ENCODE results near the gene EGLN3.

- TF ChIP-seq CTCF (IDR thresholded peaks at IDR 0.05; ENCODE audit: low read depth, low read length) (no peak), EZH2phosphoT487 (IDR thresholded peaks at IDR 0.05; ENCODE audit: low read depth) (no peak)
Observed at GRCh38 chr14:33884916-33885315, 66.0 kb downstream of the EGLN3 start.
